Measurements from ENCODE around the gene TSR2.

TSR2 gene

GRCh38 chrX:54447461-54447860, 7.3 kb downstream of the TSR2 start:
- Histone ChIP-seq H3K27ac (replicated peaks; ENCODE audit: low read length) (no peak overlapping the region), H3K4me2 (ENCODE audit: insufficient read depth, low read length, poor library complexity, severe bottlenecking) (no peak overlapping the region), H4K8ac (ENCODE audit: low read depth, low read length) (no peak overlapping the region), H3K14ac (ENCODE audit: low read length) (no peak overlapping the region), H3K4me1 (ENCODE audit: control insufficient read depth in 2 of 2, insufficient read depth in 1 of 2, low read depth in 1 of 2, low read length in 2 of 2) (no peaks in the 10 kb centered on the region), H3K79me1 (ENCODE audit: low read depth, low read length) (peaks cover 2% of the 10 kb centered on the region), H3K9ac (ENCODE audit: low read depth, low read length, poor library complexity) (no peak overlapping the region), H2AK5ac (ENCODE audit: low read depth, low read length) (no peak overlapping the region), H2AFZ (ENCODE audit: low read length) (no peak overlapping the region), H2BK12ac (ENCODE audit: low read length) (no peak overlapping the region), H4K91ac (ENCODE audit: low read depth, low read length, poor library complexity) (no peak overlapping the region), H2BK120ac (ENCODE audit: low read depth, low read length) (no peak overlapping the region), H3K27me3 (ENCODE audit: control insufficient read depth in 3 of 3, insufficient read depth in 3 of 3, low read depth in 1 of 3, low read length in 3 of 3) (no peaks in the 10 kb centered on the region), H3K23ac (ENCODE audit: low read depth, low read length, poor library complexity) (no peak overlapping the region), H3K36me3 (replicated peaks in 1 of 2; ENCODE audit: control insufficient read depth in 2 of 2, insufficient read depth in 2 of 2, low read length in 2 of 2) (peaks cover 7 to 73% of the 10 kb centered on the region in 2 donors), H3K4me3 (ENCODE audit: low read length in 2 of 2) (no peak overlapping the region), H3K18ac (ENCODE audit: low read length) (no peak overlapping the region), H2BK5ac (ENCODE audit: low read length) (no peak overlapping the region), H3K4ac (ENCODE audit: low read length) (no peak overlapping the region), H3K9me3 (replicated peaks in 1 of 2; ENCODE audit: control insufficient read depth in 2 of 2, insufficient read depth in 1 of 2, low read depth in 1 of 2, low read length in 2 of 2) (no peaks in the 10 kb centered on the region), H2BK15ac (ENCODE audit: low read length) (no peak overlapping the region)
- DNase-seq (ENCODE audit: low spot score): no peak
- no CpG with 5 or more reads among the region's 5 CpGs for WGBS, 2 donors (ENCODE audit: extremely low coverage in 2 of 2, insufficient read length in 2 of 2, insufficient replicate concordance in 1 of 2)

DNA sequence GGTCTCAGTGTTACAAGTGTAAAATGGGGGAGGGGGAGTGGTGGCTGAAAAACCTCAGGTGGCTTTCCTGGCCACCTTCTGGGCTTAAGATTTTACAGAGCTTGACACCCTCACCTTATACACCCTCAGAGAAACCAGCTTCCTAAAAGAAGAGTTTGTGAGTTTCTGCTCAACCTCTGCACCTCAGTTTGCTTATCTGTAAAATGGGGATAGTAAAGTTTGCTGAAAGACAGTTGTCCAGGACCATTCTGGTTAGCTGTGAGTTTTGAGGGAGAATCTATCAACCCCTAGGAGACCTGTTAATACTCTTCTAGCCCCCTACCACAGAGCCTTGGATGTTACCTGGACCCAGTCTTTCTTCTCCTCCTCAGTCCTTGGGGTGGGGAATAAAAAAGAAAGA, 9.7 kb downstream of the TSR2 start:
- Histone ChIP-seq H3K27me3 (ENCODE audit: control insufficient read depth in 3 of 3, insufficient read depth in 3 of 3, low read depth in 1 of 3, low read length in 3 of 3) (no peaks in the 10 kb centered on the region), H3K4ac (ENCODE audit: low read length) (no peak overlapping the region), H3K4me2 (ENCODE audit: insufficient read depth, low read length, poor library complexity, severe bottlenecking) (no peak overlapping the region), H2BK5ac (ENCODE audit: low read length) (no peak overlapping the region), H3K9me3 (replicated peaks in 1 of 2; ENCODE audit: control insufficient read depth in 2 of 2, insufficient read depth in 1 of 2, low read depth in 1 of 2, low read length in 2 of 2) (no peaks in the 10 kb centered on the region), H4K91ac (ENCODE audit: low read depth, low read length, poor library complexity) (no peak overlapping the region), H3K27ac (replicated peaks; ENCODE audit: low read length) (no peak overlapping the region), H2BK12ac (ENCODE audit: low read length) (no peak overlapping the region), H3K18ac (ENCODE audit: low read length) (no peak overlapping the region), H2AFZ (ENCODE audit: low read length) (no peak overlapping the region), H2BK15ac (ENCODE audit: low read length) (no peak overlapping the region), H2AK5ac (ENCODE audit: low read depth, low read length) (no peak overlapping the region), H3K4me3 (ENCODE audit: low read length in 2 of 2) (no peak overlapping the region), H2BK120ac (ENCODE audit: low read depth, low read length) (no peak overlapping the region), H3K9ac (ENCODE audit: low read depth, low read length, poor library complexity) (no peak overlapping the region), H3K23ac (ENCODE audit: low read depth, low read length, poor library complexity) (no peak overlapping the region), H3K14ac (ENCODE audit: low read length) (no peak overlapping the region), H4K8ac (ENCODE audit: low read depth, low read length) (no peak overlapping the region), H3K4me1 (ENCODE audit: control insufficient read depth in 2 of 2, insufficient read depth in 1 of 2, low read depth in 1 of 2, low read length in 2 of 2) (peaks cover 0 to 3% of the 10 kb centered on the region in 2 donors), H3K79me1 (ENCODE audit: low read depth, low read length) (peaks cover 2% of the 10 kb centered on the region), H3K36me3 (replicated peaks in 1 of 2; ENCODE audit: control insufficient read depth in 2 of 2, insufficient read depth in 2 of 2, low read length in 2 of 2) (peaks cover 4 to 58% of the 10 kb centered on the region in 2 donors)
- DNase-seq (ENCODE audit: low spot score): no peak

DNA sequence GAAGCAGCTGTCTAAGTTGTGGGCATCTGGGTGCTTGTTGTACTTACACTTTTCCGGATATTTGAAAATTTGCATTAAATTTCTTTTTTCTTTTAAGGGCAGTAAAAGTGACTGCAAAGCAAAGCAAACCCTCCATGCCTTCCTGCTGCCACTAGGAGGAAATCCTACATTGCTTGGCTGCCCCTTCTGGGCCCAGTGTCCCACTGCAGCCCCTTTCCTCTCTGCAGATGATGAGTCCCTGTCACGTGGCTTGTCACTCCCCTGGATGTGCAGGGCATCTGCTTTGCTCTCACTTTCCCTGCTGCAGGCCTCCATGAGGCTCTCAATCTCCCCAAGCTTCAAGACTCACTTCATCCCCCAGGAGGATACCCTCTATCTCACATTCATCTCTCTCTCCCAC, 12.7 kb downstream of the TSR2 start:
- Histone ChIP-seq H2BK12ac (ENCODE audit: low read length) (no peak overlapping the region), H3K9me3 (replicated peaks in 1 of 2; ENCODE audit: control insufficient read depth in 2 of 2, insufficient read depth in 1 of 2, low read depth in 1 of 2, low read length in 2 of 2) (no peaks in the 10 kb centered on the region), H3K4me3 (ENCODE audit: low read length in 2 of 2) (no peak overlapping the region), H3K27me3 (ENCODE audit: control insufficient read depth in 3 of 3, insufficient read depth in 3 of 3, low read depth in 1 of 3, low read length in 3 of 3) (no peaks in the 10 kb centered on the region), H3K79me1 (ENCODE audit: low read depth, low read length) (peaks cover 2% of the 10 kb centered on the region), H4K8ac (ENCODE audit: low read depth, low read length) (no peak overlapping the region), H2AK5ac (ENCODE audit: low read depth, low read length) (no peak overlapping the region), H3K9ac (ENCODE audit: low read depth, low read length, poor library complexity) (no peak overlapping the region), H2BK120ac (ENCODE audit: low read depth, low read length) (no peak overlapping the region), H3K36me3 (replicated peaks in 1 of 2; ENCODE audit: control insufficient read depth in 2 of 2, insufficient read depth in 2 of 2, low read length in 2 of 2) (peaks cover 13 to 44% of the 10 kb centered on the region in 2 donors), H3K18ac (ENCODE audit: low read length) (no peak overlapping the region), H3K23ac (ENCODE audit: low read depth, low read length, poor library complexity) (no peak overlapping the region), H3K4me2 (ENCODE audit: insufficient read depth, low read length, poor library complexity, severe bottlenecking) (no peak overlapping the region), H3K4ac (ENCODE audit: low read length) (no peak overlapping the region), H3K14ac (ENCODE audit: low read length) (no peak overlapping the region), H4K91ac (ENCODE audit: low read depth, low read length, poor library complexity) (no peak overlapping the region), H3K4me1 (ENCODE audit: control insufficient read depth in 2 of 2, insufficient read depth in 1 of 2, low read depth in 1 of 2, low read length in 2 of 2) (peaks cover 0 to 3% of the 10 kb centered on the region in 2 donors), H2AFZ (ENCODE audit: low read length) (no peak overlapping the region), H3K27ac (replicated peaks; ENCODE audit: low read length) (no peak overlapping the region), H2BK15ac (ENCODE audit: low read length) (no peak overlapping the region), H2BK5ac (ENCODE audit: low read length) (no peak overlapping the region)
- DNase-seq (ENCODE audit: low spot score): no peak
- WGBS, 2 donors (ENCODE audit: extremely low coverage in 2 of 2, insufficient read length in 2 of 2, insufficient replicate concordance in 1 of 2): no CpG with 5 or more reads among the region's 2 CpGs

DNA sequence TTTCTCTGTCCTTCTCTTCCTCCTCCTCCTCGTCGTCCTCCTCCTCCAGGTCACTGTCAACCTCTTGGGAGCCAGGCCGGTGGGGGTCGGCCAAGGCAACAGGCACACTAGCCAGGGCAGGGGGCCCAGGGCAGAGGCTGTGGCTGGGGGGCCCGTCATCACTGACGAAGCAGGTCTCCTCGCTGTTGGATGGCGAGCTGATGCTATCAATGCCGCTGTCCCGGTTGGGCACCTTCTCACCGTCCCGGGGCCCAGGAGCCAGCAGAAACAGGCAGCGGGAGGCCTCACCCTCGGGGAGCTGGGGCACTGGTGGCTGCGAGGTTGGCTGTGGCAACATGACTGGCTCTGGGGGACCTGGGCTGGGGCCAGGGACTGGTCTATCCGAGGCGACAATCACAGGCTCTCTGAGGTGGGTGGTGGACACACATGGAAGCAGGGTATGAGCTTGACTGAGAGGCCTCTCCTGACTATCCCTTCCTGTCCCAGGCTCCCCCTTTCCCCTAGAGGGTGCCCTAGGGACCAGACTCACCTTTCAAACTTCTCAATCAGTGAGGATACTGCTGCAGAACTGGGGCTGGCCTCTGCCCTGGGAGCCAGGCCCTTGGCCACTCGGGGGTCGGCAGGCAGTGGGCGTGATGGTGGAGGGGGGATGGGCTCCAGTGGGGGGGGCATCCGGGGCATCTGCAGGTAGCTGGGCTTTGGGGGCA, 30.0 kb downstream of the TSR2 start:
- no peak overlapping the region for H4K8ac ChIP-seq (ENCODE audit: low read depth, low read length)
- H3K27ac ChIP-seq (replicated peaks; ENCODE audit: low read length): no peak overlapping the region
- H2AFZ ChIP-seq (ENCODE audit: low read length): no peak overlapping the region
- H3K27me3 ChIP-seq (ENCODE audit: control insufficient read depth in 3 of 3, insufficient read depth in 3 of 3, low read depth in 1 of 3, low read length in 3 of 3): no peaks in the 10 kb centered on the region
- no peak overlapping the region for H3K14ac ChIP-seq (ENCODE audit: low read length)
- H3K4ac ChIP-seq (ENCODE audit: low read length): no peak overlapping the region
- no peak overlapping the region for H3K23ac ChIP-seq (ENCODE audit: low read depth, low read length, poor library complexity)
- H2BK12ac ChIP-seq (ENCODE audit: low read length): no peak overlapping the region
- peaks cover 22 to 46% of the 10 kb centered on the region in 2 donors for H3K36me3 ChIP-seq (replicated peaks in 1 of 2; ENCODE audit: control insufficient read depth in 2 of 2, insufficient read depth in 2 of 2, low read length in 2 of 2)
- WGBS, 2 donors (ENCODE audit: extremely low coverage in 2 of 2, insufficient read length in 2 of 2, insufficient replicate concordance in 1 of 2): no CpG with 5 or more reads among the region's 21 CpGs
- H2AK5ac ChIP-seq (ENCODE audit: low read depth, low read length): no peak overlapping the region
- H3K9me3 ChIP-seq (replicated peaks in 1 of 2; ENCODE audit: control insufficient read depth in 2 of 2, insufficient read depth in 1 of 2, low read depth in 1 of 2, low read length in 2 of 2): no peaks in the 10 kb centered on the region
- H3K4me2 ChIP-seq (ENCODE audit: insufficient read depth, low read length, poor library complexity, severe bottlenecking): no peak overlapping the region
- no peak overlapping the region for H3K18ac ChIP-seq (ENCODE audit: low read length)
- H2BK120ac ChIP-seq (ENCODE audit: low read depth, low read length): no peak overlapping the region
- H2BK15ac ChIP-seq (ENCODE audit: low read length): no peak overlapping the region
- H3K4me3 ChIP-seq (ENCODE audit: low read length in 2 of 2): no peak overlapping the region
- no peak overlapping the region for H3K9ac ChIP-seq (ENCODE audit: low read depth, low read length, poor library complexity)
- no peaks in the 10 kb centered on the region for H3K4me1 ChIP-seq (ENCODE audit: control insufficient read depth in 2 of 2, insufficient read depth in 1 of 2, low read depth in 1 of 2, low read length in 2 of 2)
- H3K79me1 ChIP-seq (ENCODE audit: low read depth, low read length): peaks cover 5% of the 10 kb centered on the region
- H4K91ac ChIP-seq (ENCODE audit: low read depth, low read length, poor library complexity): no peak overlapping the region
- DNase-seq (ENCODE audit: low spot score): no peak
- H2BK5ac ChIP-seq (ENCODE audit: low read length): no peak overlapping the region
